HCT116 (cell line): ENCODE measurements around the gene LIN54. TPM values are rescaled to one million over a fixed set of nuclear protein-coding genes. Genes with fewer than 3 reads are reported as not detected.

Experiments used
- ATAC-seq: fragments of 200-7000 bp; cut with Tn5 transposase; 2 replicates; pipeline ENCODE4 v1.9.1; 2020; ENCODE audit warnings: mild to moderate bottlenecking, moderate library complexity
- BruUV-seq: library from RNA; stranded (reverse); fragments of 400-500 nt; replicated peaks from 2 replicates; lab custom pipeline; 2021; lab: Mats Ljungman, UMichigan
- CTCF ChIA-PET: fragments of 300-600 bp; sonication (Branson Sonifier 250); formaldehyde crosslinking; loops from one replicate; lab custom pipeline; 2021; ENCODE audit warnings: antibody characterized with exemption; lab: Charles Lee
- POLR2A ChIA-PET: fragments of 300-600, 350-600 bp; sonication (Branson Sonifier 250); formaldehyde crosslinking; loops from one replicate; lab custom pipeline; 2021; ENCODE audit warnings: antibody characterized with exemption; lab: Charles Lee
- RAD21 ChIA-PET, 2 experiments: fragments of 300-600 bp; sonication (Branson Sonifier 250); formaldehyde crosslinking; loops; one replicate each; lab custom pipeline; 2023; ENCODE audit warnings: low total read pairs in 2 of 2; ENCODE audit not compliant: uncharacterized antibody in 2 of 2, unreplicated experiment in 2 of 2, low non-redundant PET in 1 of 2; lab: Charles Lee
- DNase-seq: peaks from one replicate; pipeline ENCODE4 v3.0.0-alpha.2; 2010; ENCODE audit warnings: low read depth, low spot score
- H2AFZ ChIP-seq: fragments of 200-600 bp; shearing (Covaris generic), sonication (generic); 2 replicates; pipeline ENCODE4 v1.6.1; 2017; ENCODE audit warnings: low read depth, mixed run types, mixed read lengths, antibody characterized with exemption, low read length; ENCODE audit not compliant: poor library complexity, severe bottlenecking
- H3K27ac ChIP-seq: 2 replicates; pipeline ENCODE4 v1.5.1; 2012; ENCODE audit warnings: low read depth, low read length
- H3K27me3 ChIP-seq: fragments of 200-600 bp; sonication (generic); 2 replicates; pipeline ENCODE4 v1.6.1; 2016; ENCODE audit warnings: mixed run types, low read length, mixed read lengths; ENCODE audit not compliant: insufficient read depth
- H3K36me3 ChIP-seq, 2 experiments: fragments of 200-500 bp in 1 of 2; fragments of 200-600 bp in 1 of 2; sonication (Bioruptor generic) in 1 of 2; sonication (generic) in 1 of 2; 2 replicates each; pipeline versions ENCODE4 v1.5.1 to v1.6.1; 2014 to 2016; ENCODE audit warnings: low read length in 2 of 2, inconsistent platforms in 1 of 2, mixed read lengths in 1 of 2, mixed run types in 1 of 2; ENCODE audit not compliant: insufficient read depth in 2 of 2, control insufficient read depth in 1 of 2
- H3K4me1 ChIP-seq, 2 experiments: fragments of 200-600 bp in 1 of 2; sonication (generic) in 1 of 2; 2 replicates each; pipeline versions ENCODE4 v1.5.1 to v1.6.1; 2012 to 2017; ENCODE audit warnings: low read length in 2 of 2, inconsistent platforms in 1 of 2, mild to moderate bottlenecking in 1 of 2, mixed read lengths in 1 of 2, mixed run types in 1 of 2, moderate library complexity in 1 of 2; ENCODE audit not compliant: insufficient read depth in 2 of 2, control insufficient read depth in 1 of 2
- H3K4me2 ChIP-seq: fragments of 200-600 bp; sonication (generic); 2 replicates; pipeline ENCODE4 v1.6.1; 2017; ENCODE audit warnings: mixed run types, low read length, mixed read lengths
- H3K4me3 ChIP-seq, 2 experiments: fragments of 200-600 bp in 1 of 2; sonication (generic) in 1 of 2; replicated peaks in 1 of 2; 2 replicates each; pipeline ENCODE4 v1.5.1; 2011 to 2016; ENCODE audit warnings: low read length in 2 of 2, control low read depth in 1 of 2, low read depth in 1 of 2, mild to moderate bottlenecking in 1 of 2, mixed read lengths in 1 of 2, mixed run types in 1 of 2
- H3K79me2 ChIP-seq: fragments of 200-600 bp; sonication (generic); 2 replicates; pipeline ENCODE4 v1.6.1; 2017; ENCODE audit warnings: mild to moderate bottlenecking, mixed run types, low read length, moderate library complexity, mixed read lengths; ENCODE audit not compliant: insufficient read depth
- H3K9ac ChIP-seq: fragments of 200-600 bp; sonication (generic); 2 replicates; pipeline ENCODE4 v1.6.1; 2016; ENCODE audit warnings: low read length, mixed read lengths
- H3K9me2 ChIP-seq: fragments of 200-600 bp; sonication (generic), shearing (Covaris generic); 2 replicates; pipeline ENCODE4 v1.6.1; 2017; ENCODE audit warnings: mixed run types, mild to moderate bottlenecking, moderate library complexity; ENCODE audit not compliant: insufficient read depth
- H3K9me3 ChIP-seq, 2 experiments: fragments of 200-500 bp in 1 of 2; fragments of 200-600 bp in 1 of 2; sonication (Bioruptor generic) in 1 of 2; sonication (generic) in 1 of 2; 2 replicates each; pipeline ENCODE4 v1.6.1; 2014 to 2017; ENCODE audit warnings: low read length in 2 of 2, mixed read lengths in 2 of 2, inconsistent platforms in 1 of 2, low read depth in 1 of 2, mild to moderate bottlenecking in 1 of 2, mixed run types in 1 of 2, moderate library complexity in 1 of 2; ENCODE audit not compliant: control insufficient read depth in 1 of 2, insufficient read depth in 1 of 2
- H4K20me1 ChIP-seq: fragments of 200-600 bp; sonication (generic), shearing (Covaris generic); 2 replicates; pipeline ENCODE4 v1.6.1; 2017; ENCODE audit warnings: mixed run types, mild to moderate bottlenecking, moderate library complexity; ENCODE audit not compliant: insufficient read depth
- ZFX ChIP-seq: fragments of 450-650 bp; IDR thresholded peaks from 2 replicates; pipeline ENCODE4 v1.6.1; 2017
- intact Hi-C: fragments of 100-400 bp; cut with micrococcal nuclease; formaldehyde crosslinking; loops from 2 replicates; pipeline ENCODE4 v1.10.0; 2022
- total RNA-seq: library from RNA; stranded (reverse); gene quantifications from one replicate; pipeline ENCODE4 v1.2.1, GENCODE V29; 2021; ENCODE audit not compliant: unreplicated experiment
- TF ChIP-seq, protein P1 (sequence below): IDR thresholded peaks from 2 replicates; pipeline ENCODE4 v1.6.1; 2012

The LIN54 gene
- total RNA-seq, 1 experiment from 2014 or later: 15.6 TPM

GRCh38 chr4:83011689-83012199 lies 1.1 kb upstream of the LIN54 start:
- Histone ChIP-seq H3K36me3 (no peaks in the 10 kb centered on the region), H3K27me3 (no peaks in the 10 kb centered on the region), H3K27ac (peak overlapping the region; percentile 72; the same call in 1 of the 2 replicates), H3K9me3 (no peaks in the 10 kb centered on the region), H3K9me2 (no peaks in the 10 kb centered on the region), H3K4me3 (peak overlapping the region; percentile 69 to 82), H3K79me2 (peaks cover 55% of the 10 kb centered on the region), H4K20me1 (no peaks in the 10 kb centered on the region), H3K4me1 (peaks cover 11 to 31% of the 10 kb centered on the region in 2 experiments), H2AFZ (no peak overlapping the region), H3K9ac (peak overlapping the region; percentile 85), H3K4me2 (peak overlapping the region; percentile 90)
- RAD21 ChIA-PET: interaction anchor here in 1 of 2 experiments (1.7 kb wide), 1 partner anchor 111 kb away, joined by 6 read pairs; the partner anchor contains the start of gene THAP9
- no TSS peak for BruUV-seq
- CTCF ChIA-PET: interaction anchor here (1.5 kb wide), 1 partner anchor 241 kb away, joined by 3 read pairs; no protein-coding TSS in a partner anchor
- POLR2A ChIA-PET: interaction anchor here (1.1 to 1.2 kb wide), 2 partner anchors 23 to 112 kb away, joined by 3 to 5 read pairs; partner anchors contain the start of genes COPS4 and THAP9
- DNase-seq (no peak), ATAC-seq (no peak)
- intact Hi-C loops: loop anchor here (5.0 kb wide), 1 partner anchor 246 kb away; no protein-coding TSS in a partner anchor
- no peak for TF ChIP-seq ZFX

DNA sequence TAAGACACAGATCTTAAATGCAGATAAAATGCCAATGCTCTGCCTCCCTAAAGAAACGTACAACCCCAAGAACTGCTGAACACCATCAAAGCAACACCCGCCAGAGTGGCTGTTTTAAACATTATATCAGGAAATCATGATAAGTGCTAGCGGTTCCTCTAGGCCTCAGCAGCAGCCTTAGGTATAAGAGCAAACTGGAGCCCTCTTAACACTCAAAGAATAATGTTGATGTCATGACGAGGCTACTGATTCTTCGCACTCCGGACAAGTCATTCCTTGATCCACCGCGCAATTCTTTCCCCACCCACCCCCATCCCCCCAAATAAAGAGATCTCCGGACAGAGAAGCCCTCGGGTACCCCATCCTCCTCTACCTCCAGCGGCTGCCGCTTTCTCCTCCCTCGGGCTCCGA lies 507 bp downstream of the LIN54 start:
- Histone ChIP-seq H3K9me3 (no peaks in the 10 kb centered on the region), H3K9me2 (no peaks in the 10 kb centered on the region), H3K79me2 (peaks cover 71% of the 10 kb centered on the region), H3K4me2 (peak overlapping the region; percentile 90), H3K27ac (peak overlapping the region; percentile 78), H3K27me3 (no peaks in the 10 kb centered on the region), H4K20me1 (no peaks in the 10 kb centered on the region), H2AFZ (no peak overlapping the region), H3K36me3 (no peaks in the 10 kb centered on the region), H3K4me1 (peaks cover 11 to 31% of the 10 kb centered on the region in 2 experiments), H3K9ac (peak overlapping the region; percentile 85), H3K4me3 (peak overlapping the region; percentile 69 to 82)
- DNase-seq: no peak
- ATAC-seq: 0 out of 2 replicates have a peak, but pooled peaks have one; percentile 0
- POLR2A ChIA-PET: interaction anchor here (1.3 kb wide), 1 partner anchor 25 kb away, joined by 7 read pairs; the partner anchor contains the start of gene COPS4
- BruUV-seq: no TSS peak
- CTCF ChIA-PET: no interaction called here
- intact Hi-C loops: loop anchor here (1.0 to 5.0 kb wide), 3 partner anchors 110 to 247 kb away; partner anchors contain the start of gene THAP9
- TF ChIP-seq, protein P1, sequence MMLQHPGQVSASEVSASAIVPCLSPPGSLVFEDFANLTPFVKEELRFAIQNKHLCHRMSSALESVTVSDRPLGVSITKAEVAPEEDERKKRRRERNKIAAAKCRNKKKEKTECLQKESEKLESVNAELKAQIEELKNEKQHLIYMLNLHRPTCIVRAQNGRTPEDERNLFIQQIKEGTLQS: no peak
- RAD21 ChIA-PET: interaction anchor here (1.0 to 1.7 kb wide), 2 partner anchors 110 kb away, joined by 3 to 6 read pairs; partner anchors contain the start of gene THAP9 (in 1 of the 2)
